Calu3 (cell line): Measurements from ENCODE around the gene ATXN7L1. TPM values are rescaled to one million over a fixed set of nuclear protein-coding genes. Genes with fewer than 3 reads are reported as not detected.

Source experiments
- BruUV-seq: library from RNA; stranded (reverse); fragments of 400-500 nt; replicated peaks from 2 replicates; lab custom pipeline; 2021; lab: Mats Ljungman, UMichigan
- CTCF ChIA-PET: fragments of 300-600 bp; sonication (Branson Sonifier 250); formaldehyde crosslinking; loops from one replicate; lab custom pipeline; 2022; ENCODE audit warnings: antibody characterized with exemption; lab: Charles Lee
- DNase-seq: peaks from one replicate; pipeline ENCODE4 v3.0.0; 2022
- H3K27ac Mint-ChIP-seq: one replicate; pipeline ENCODE4 v1.8.0; 2022; ENCODE audit warnings: mixed read lengths; ENCODE audit not compliant: unreplicated experiment
- H3K27me3 Mint-ChIP-seq: one replicate; pipeline ENCODE4 v1.8.0; 2022; ENCODE audit warnings: mixed read lengths; ENCODE audit not compliant: unreplicated experiment
- H3K36me3 Mint-ChIP-seq: one replicate; pipeline ENCODE4 v1.8.0; 2022; ENCODE audit warnings: mild to moderate bottlenecking, moderate library complexity, mixed read lengths; ENCODE audit not compliant: insufficient read depth, unreplicated experiment
- H3K4me1 Mint-ChIP-seq: one replicate; pipeline ENCODE4 v1.8.0; 2022; ENCODE audit warnings: mild to moderate bottlenecking, low read depth, mixed read lengths; ENCODE audit not compliant: unreplicated experiment
- H3K4me3 Mint-ChIP-seq: one replicate; pipeline ENCODE4 v1.8.0; 2022; ENCODE audit warnings: mild to moderate bottlenecking, low read depth, moderate library complexity, mixed read lengths; ENCODE audit not compliant: unreplicated experiment
- H3K9me3 Mint-ChIP-seq: one replicate; pipeline ENCODE4 v1.8.0; 2022; ENCODE audit warnings: low read depth, mixed read lengths; ENCODE audit not compliant: unreplicated experiment
- intact Hi-C: fragments of 100-400 bp; cut with micrococcal nuclease; formaldehyde crosslinking; loops from one replicate; pipeline ENCODE4 v1.10.0; 2022; ENCODE audit not compliant: unreplicated experiment
- total RNA-seq: library from RNA; stranded (reverse); gene quantifications from 2 replicates; pipeline ENCODE4 v1.2.3, GENCODE V29; 2022
- TF ChIP-seq, protein P1 (sequence below): fragments of 200-600 bp; IDR thresholded peaks from one replicate; pipeline ENCODE4 v1.8.0; 2022; ENCODE audit warnings: antibody characterized with exemption; ENCODE audit not compliant: unreplicated experiment

The ATXN7L1 gene
- total RNA-seq, 1 experiment from 2014 or later, result 12.0 TPM

DNA sequence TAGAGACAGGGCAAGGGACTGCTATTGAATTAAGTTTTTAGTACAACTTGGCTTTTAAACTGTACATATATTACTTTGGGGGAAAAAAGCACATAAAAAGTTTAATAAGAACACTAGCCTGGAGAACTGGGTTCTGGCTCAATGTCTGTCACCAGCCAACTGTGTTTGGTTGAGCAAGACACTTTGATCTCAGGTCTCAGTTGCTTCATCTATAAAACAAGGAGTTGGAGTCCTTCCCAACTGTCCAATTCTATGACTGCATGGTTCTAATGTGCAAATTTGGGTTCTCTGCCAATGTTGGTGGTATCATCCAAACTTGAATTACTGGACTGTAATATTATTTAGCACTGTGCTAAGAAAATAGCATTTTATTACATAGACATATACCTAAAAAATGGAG is 50.3 kb downstream of the ATXN7L1 start:
- Mint-ChIP-seq H3K9me3 (no peaks in the 10 kb centered on the region), H3K27me3 (no peaks in the 10 kb centered on the region), H3K36me3 (peaks cover under 1% of the 10 kb centered on the region), H3K4me1 (peaks cover 12% of the 10 kb centered on the region), H3K27ac (no peak overlapping the region), H3K4me3 (no peak overlapping the region)
- CTCF ChIA-PET, result no interaction called here
- intact Hi-C loops, result no loop called here
- BruUV-seq, result no TSS peak
- TF ChIP-seq, protein P1, sequence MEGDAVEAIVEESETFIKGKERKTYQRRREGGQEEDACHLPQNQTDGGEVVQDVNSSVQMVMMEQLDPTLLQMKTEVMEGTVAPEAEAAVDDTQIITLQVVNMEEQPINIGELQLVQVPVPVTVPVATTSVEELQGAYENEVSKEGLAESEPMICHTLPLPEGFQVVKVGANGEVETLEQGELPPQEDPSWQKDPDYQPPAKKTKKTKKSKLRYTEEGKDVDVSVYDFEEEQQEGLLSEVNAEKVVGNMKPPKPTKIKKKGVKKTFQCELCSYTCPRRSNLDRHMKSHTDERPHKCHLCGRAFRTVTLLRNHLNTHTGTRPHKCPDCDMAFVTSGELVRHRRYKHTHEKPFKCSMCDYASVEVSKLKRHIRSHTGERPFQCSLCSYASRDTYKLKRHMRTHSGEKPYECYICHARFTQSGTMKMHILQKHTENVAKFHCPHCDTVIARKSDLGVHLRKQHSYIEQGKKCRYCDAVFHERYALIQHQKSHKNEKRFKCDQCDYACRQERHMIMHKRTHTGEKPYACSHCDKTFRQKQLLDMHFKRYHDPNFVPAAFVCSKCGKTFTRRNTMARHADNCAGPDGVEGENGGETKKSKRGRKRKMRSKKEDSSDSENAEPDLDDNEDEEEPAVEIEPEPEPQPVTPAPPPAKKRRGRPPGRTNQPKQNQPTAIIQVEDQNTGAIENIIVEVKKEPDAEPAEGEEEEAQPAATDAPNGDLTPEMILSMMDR, result no peak
- no peak for DNase-seq

DNA sequence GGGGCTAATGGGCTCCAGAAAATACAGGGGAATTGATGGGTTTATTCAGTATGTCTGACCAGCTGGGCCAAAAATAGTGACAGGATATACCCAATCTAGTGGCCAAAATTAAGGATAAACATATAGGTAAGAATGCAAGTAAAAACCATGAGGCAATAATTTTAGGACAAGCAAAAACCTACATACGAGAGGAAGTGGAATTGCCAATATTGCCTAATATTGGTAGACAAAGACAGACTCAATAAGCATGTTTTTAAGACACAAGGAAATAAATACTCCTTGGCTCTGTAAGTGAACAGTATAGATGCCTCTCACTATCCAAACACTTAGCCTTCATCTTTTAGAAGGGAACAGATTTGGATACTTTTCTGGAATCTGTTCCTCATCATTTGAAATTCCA is 51.0 kb downstream of the ATXN7L1 start:
- Mint-ChIP-seq H3K27me3 (no peaks in the 10 kb centered on the region), H3K4me1 (peaks cover 12% of the 10 kb centered on the region), H3K4me3 (no peak overlapping the region), H3K36me3 (peaks cover 3% of the 10 kb centered on the region), H3K27ac (no peak overlapping the region), H3K9me3 (no peaks in the 10 kb centered on the region)
- intact Hi-C loops, result no loop called here
- no peak for DNase-seq
- CTCF ChIA-PET, result no interaction called here
- no TSS peak for BruUV-seq
- TF ChIP-seq, protein P1, result no peak

DNA sequence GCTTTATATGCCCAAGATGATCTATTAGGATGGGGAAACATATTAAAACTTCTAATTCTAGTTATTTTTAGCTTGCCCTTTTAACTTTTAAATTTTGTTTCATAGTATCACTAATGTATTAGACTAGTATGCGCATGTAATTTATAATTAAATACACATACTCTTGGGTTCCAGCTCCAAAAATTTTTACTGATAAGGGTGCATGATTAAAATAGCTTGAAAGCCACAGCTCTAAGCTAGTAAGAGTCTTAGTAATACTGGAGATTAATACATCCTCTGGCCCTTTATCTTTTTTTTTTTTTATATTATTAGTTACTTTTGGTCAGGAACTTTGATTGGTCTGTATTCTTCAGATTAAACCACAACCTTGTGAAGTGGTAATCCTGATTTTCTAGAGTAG is 53.6 kb downstream of the ATXN7L1 start:
- TF ChIP-seq, protein P1, result no peak
- no peaks in the 10 kb centered on the region for H3K27me3 Mint-ChIP-seq
- no peak overlapping the region for H3K4me3 Mint-ChIP-seq
- CTCF ChIA-PET, result no interaction called here
- H3K36me3 Mint-ChIP-seq, result peaks cover 3% of the 10 kb centered on the region
- intact Hi-C loops, result no loop called here
- no peak for DNase-seq
- no peak overlapping the region for H3K27ac Mint-ChIP-seq
- no peaks in the 10 kb centered on the region for H3K4me1 Mint-ChIP-seq
- no TSS peak for BruUV-seq
- no peaks in the 10 kb centered on the region for H3K9me3 Mint-ChIP-seq

DNA sequence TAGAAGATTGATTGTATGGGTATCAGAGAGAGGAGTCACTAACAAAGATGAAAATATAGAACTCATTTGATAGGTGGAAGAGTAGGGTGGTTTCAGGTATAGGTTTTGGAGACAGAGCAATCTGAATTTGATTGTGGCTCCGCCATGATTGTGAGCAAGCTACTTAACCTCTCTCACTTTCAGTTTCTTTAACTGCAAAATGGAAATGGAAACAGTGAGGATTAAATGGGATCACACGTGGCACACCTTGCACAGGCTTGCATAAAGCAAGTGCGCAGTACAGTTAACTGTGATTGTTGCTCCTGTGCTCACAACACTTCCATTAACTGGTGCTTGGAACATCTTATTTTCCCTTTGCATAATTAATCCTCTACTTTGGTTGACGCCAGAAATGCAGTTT is 54.9 kb downstream of the ATXN7L1 start:
- Mint-ChIP-seq H3K27ac (no peak overlapping the region), H3K4me1 (no peaks in the 10 kb centered on the region), H3K27me3 (no peaks in the 10 kb centered on the region), H3K9me3 (no peaks in the 10 kb centered on the region), H3K4me3 (no peak overlapping the region), H3K36me3 (peaks cover 7% of the 10 kb centered on the region)
- no peak for DNase-seq
- CTCF ChIA-PET, result no interaction called here
- no TSS peak for BruUV-seq
- intact Hi-C loops, result no loop called here
- TF ChIP-seq, protein P1, result no peak
